GM23338 (cell line): ENCODE measurements around the gene KCTD15. TPM values are rescaled to one million over a fixed set of nuclear protein-coding genes. Genes with fewer than 3 reads are reported as not detected.

Source experiments
- ATAC-seq: fragments of 200-7000 bp; cut with Tn5 transposase; 3 replicates; pipeline ENCODE4 v1.9.1; 2020
- DNase-seq: peaks from one replicate; pipeline ENCODE4 v3.0.0-alpha.2; 2015; ENCODE audit warnings: low spot score
- H2AFZ ChIP-seq: fragments of 200-600 bp; sonication (generic); 2 replicates; pipeline ENCODE4 v1.8.0; 2016; ENCODE audit warnings: antibody characterized with exemption, mild to moderate bottlenecking, moderate library complexity
- H3F3A ChIP-seq: fragments of 200-600 bp; sonication (generic); replicated peaks from 2 replicates; pipeline ENCODE4 v1.8.0; 2017; ENCODE audit warnings: antibody characterized with exemption, mixed run types, low read depth
- H3K27ac ChIP-seq: fragments of 200-600 bp; sonication (generic); 2 replicates; pipeline ENCODE4 v1.6.1; 2016; ENCODE audit warnings: low read depth
- H3K27me3 ChIP-seq: fragments of 200-600 bp; sonication (generic); 2 replicates; pipeline ENCODE4 v1.8.0; 2016; ENCODE audit warnings: mild to moderate bottlenecking, mixed run types, moderate library complexity; ENCODE audit not compliant: insufficient read depth
- H3K36me3 ChIP-seq: fragments of 200-600 bp; sonication (generic); 2 replicates; pipeline ENCODE4 v1.8.0; 2016; ENCODE audit warnings: mild to moderate bottlenecking; ENCODE audit not compliant: insufficient read depth
- H3K4me1 ChIP-seq: fragments of 200-600 bp; sonication (generic); 2 replicates; pipeline ENCODE4 v1.8.0; 2016; ENCODE audit warnings: mild to moderate bottlenecking, moderate library complexity; ENCODE audit not compliant: insufficient read depth
- H3K4me2 ChIP-seq: fragments of 200-600 bp; sonication (generic); 2 replicates; pipeline ENCODE4 v1.7.1; 2017; ENCODE audit warnings: mixed run types
- H3K4me3 ChIP-seq: fragments of 200-600 bp; sonication (generic); 2 replicates; pipeline ENCODE4 v1.6.1; 2016; ENCODE audit warnings: mixed run types
- H3K79me2 ChIP-seq: fragments of 200-600 bp; sonication (generic); replicated peaks from 2 replicates; pipeline ENCODE4 v1.8.0; 2017; ENCODE audit warnings: mild to moderate bottlenecking; ENCODE audit not compliant: insufficient read depth
- H3K9me2 ChIP-seq: fragments of 200-600 bp; sonication (generic); 2 replicates; pipeline ENCODE4 v1.8.0; 2017; ENCODE audit not compliant: insufficient read depth
- H4K20me1 ChIP-seq: fragments of 200-600 bp; sonication (generic); replicated peaks from 2 replicates; pipeline ENCODE4 v1.8.0; 2017; ENCODE audit warnings: mild to moderate bottlenecking; ENCODE audit not compliant: insufficient read depth
- H3K27ac Mint-ChIP-seq: 2 replicates; pipeline ENCODE4 v1.8.0; 2020; ENCODE audit warnings: inconsistent platforms, mild to moderate bottlenecking, moderate library complexity, mixed read lengths
- H3K27me3 Mint-ChIP-seq: 3 replicates; pipeline ENCODE4 v1.8.0; 2022; ENCODE audit warnings: low read depth, mild to moderate bottlenecking, moderate library complexity, mixed read lengths, inconsistent platforms; ENCODE audit not compliant: insufficient read depth, poor library complexity
- H3K36me3 Mint-ChIP-seq: 3 replicates; pipeline ENCODE4 v1.8.0; 2021; ENCODE audit warnings: low read depth, mild to moderate bottlenecking, inconsistent platforms, moderate library complexity, mixed read lengths
- H3K4me1 Mint-ChIP-seq: 3 replicates; pipeline ENCODE4 v1.8.0; 2020; ENCODE audit warnings: mild to moderate bottlenecking, inconsistent platforms, mixed read lengths
- H3K4me3 Mint-ChIP-seq: 3 replicates; pipeline ENCODE4 v1.8.0; 2021; ENCODE audit warnings: moderate library complexity, mild to moderate bottlenecking, inconsistent platforms, mixed read lengths
- H3K9me3 Mint-ChIP-seq: 3 replicates; pipeline ENCODE4 v1.8.0; 2020; ENCODE audit warnings: moderate library complexity, mild to moderate bottlenecking, inconsistent platforms, mixed read lengths
- CREB1 ChIP-seq: fragments of 250-450 bp; sonication (Bioruptor Pico); IDR thresholded peaks from 2 replicates; pipeline ENCODE4 v1.5.0; 2020; ENCODE audit warnings: low read depth, mild to moderate bottlenecking, moderate library complexity
- CTCF ChIP-seq, 2 experiments: fragments of 200-600 bp in 1 of 2; sonication (generic) in 1 of 2; conservative IDR thresholded peaks; 2 replicates each; pipeline versions ENCODE4 v1.5.1 to v1.6.1; 2016 to 2017; ENCODE audit warnings: antibody characterized with exemption in 2 of 2, low read depth in 2 of 2, mild to moderate bottlenecking in 2 of 2, moderate library complexity in 1 of 2
- ETS1 ChIP-seq: IDR thresholded peaks from 2 replicates; pipeline ENCODE4 v1.6.1; 2016; ENCODE audit warnings: antibody characterized with exemption
- EZH2phosphoT487 ChIP-seq: fragments of 200-600 bp; sonication (generic); IDR thresholded peaks from one replicate; pipeline ENCODE4 v1.8.1; 2018; ENCODE audit warnings: antibody characterized with exemption; ENCODE audit not compliant: unreplicated experiment
- NANOG ChIP-seq: IDR thresholded peaks from 2 replicates; pipeline ENCODE4 v1.6.1; 2016; ENCODE audit warnings: antibody characterized with exemption, borderline replicate concordance
- STAT1 ChIP-seq: IDR thresholded peaks from one replicate; pipeline ENCODE4 v1.6.1; 2016; ENCODE audit warnings: antibody characterized with exemption; ENCODE audit not compliant: unreplicated experiment
- ZNF114 ChIP-seq: fragments of 250-450 bp; sonication (Bioruptor Pico); IDR thresholded peaks from 2 replicates; pipeline ENCODE4 v1.5.0; 2020; ENCODE audit warnings: mild to moderate bottlenecking, moderate library complexity
- polyA plus RNA-seq: library from polyadenylated mRNA; unstranded; fragments of >200 nt; fragmentation: Nextera tagmentation; extraction: Ambion mirVana; gene quantifications from 2 replicates; pipeline ENCODE4 v1.2.1, GENCODE V29; 2016
- total RNA-seq: library from RNA; depleted of rRNA; stranded (reverse); fragments of >200 nt; shearing (Covaris generic); gene quantifications from 2 replicates; pipeline ENCODE4 v1.2.3, GENCODE V29; 2014

The KCTD15 gene
- total and polyA plus RNA-seq, 2 experiments from 2014 or later, result 5.1 to 60.1 TPM

GRCh38 chr19:33860312-33861090 lies 63.8 kb downstream of the KCTD15 start:
- no peaks in the 10 kb centered on the region for H3K9me2 ChIP-seq
- no peaks in the 10 kb centered on the region for H3K36me3 ChIP-seq
- TF ChIP-seq CTCF (conservative IDR thresholded peaks at IDR 0.05; ENCODE audit: low read depth in 2 of 2) (peak in 1 of 2 experiments; percentile 24; a peak in 1 of 4 replicates), ZNF114 (CRISPR knock-in tag) (no peak)
- H3F3A ChIP-seq, result no peaks in the 10 kb centered on the region
- no peak for DNase-seq
- H3K36me3 Mint-ChIP-seq, result no peaks in the 10 kb centered on the region
- no peak overlapping the region for H3K4me3 Mint-ChIP-seq
- H3K27me3 ChIP-seq, result no peaks in the 10 kb centered on the region
- H2AFZ ChIP-seq, result no peak overlapping the region
- H3K4me1 ChIP-seq, result no peaks in the 10 kb centered on the region
- H3K4me3 ChIP-seq, result no peak overlapping the region
- H3K79me2 ChIP-seq, result no peaks in the 10 kb centered on the region
- no peak overlapping the region for H3K27ac ChIP-seq
- H4K20me1 ChIP-seq, result no peaks in the 10 kb centered on the region
- no peak for ATAC-seq
- H3K27ac Mint-ChIP-seq, result no peak overlapping the region
- no peaks in the 10 kb centered on the region for H3K4me1 Mint-ChIP-seq
- H3K9me3 Mint-ChIP-seq, result no peaks in the 10 kb centered on the region
- H3K4me2 ChIP-seq, result no peak overlapping the region
- peaks cover 1% of the 10 kb centered on the region for H3K27me3 Mint-ChIP-seq

- no peaks in the 10 kb centered on the region for H3K9me3 Mint-ChIP-seq
- no peaks in the 10 kb centered on the region for H3K36me3 ChIP-seq
- H3K27me3 Mint-ChIP-seq, result peaks cover 3% of the 10 kb centered on the region
- no peak overlapping the region for H3K27ac Mint-ChIP-seq
- no peaks in the 10 kb centered on the region for H3K4me1 Mint-ChIP-seq
- no peak overlapping the region for H3K27ac ChIP-seq
- no peak for DNase-seq
- no peak overlapping the region for H3K4me2 ChIP-seq
- no peak for ATAC-seq
- no peak overlapping the region for H3K4me3 ChIP-seq
- no peaks in the 10 kb centered on the region for H3K36me3 Mint-ChIP-seq
- H3F3A ChIP-seq, result no peaks in the 10 kb centered on the region
- no peaks in the 10 kb centered on the region for H3K27me3 ChIP-seq
- H4K20me1 ChIP-seq, result no peaks in the 10 kb centered on the region
- TF ChIP-seq STAT1 (no peak), ETS1 (no peak)
- no peak overlapping the region for H3K4me3 Mint-ChIP-seq
- H3K9me2 ChIP-seq, result no peaks in the 10 kb centered on the region
- no peaks in the 10 kb centered on the region for H3K4me1 ChIP-seq
- no peaks in the 10 kb centered on the region for H3K79me2 ChIP-seq
- no peak overlapping the region for H2AFZ ChIP-seq
These were observed 65.3 kb downstream of the KCTD15 start for GRCh38 chr19:33861950-33862349.

GRCh38 chr19:33862981-33863380 lies 66.3 kb downstream of the KCTD15 start:
- no peak overlapping the region for H3K27ac ChIP-seq
- Mint-ChIP-seq H3K9me3 (no peaks in the 10 kb centered on the region), H3K36me3 (no peaks in the 10 kb centered on the region), H3K27ac (no peak overlapping the region), H3K4me3 (no peak overlapping the region), H3K4me1 (peaks cover 4% of the 10 kb centered on the region; the same call in 2 of the 3 replicates), H3K27me3 (peaks cover 3% of the 10 kb centered on the region)
- no peaks in the 10 kb centered on the region for H3K9me2 ChIP-seq
- ATAC-seq (no peak), DNase-seq (no peak)
- no peaks in the 10 kb centered on the region for H3F3A ChIP-seq
- no peaks in the 10 kb centered on the region for H3K36me3 ChIP-seq
- H3K79me2 ChIP-seq, result no peaks in the 10 kb centered on the region
- no peaks in the 10 kb centered on the region for H3K4me1 ChIP-seq
- no peak overlapping the region for H3K4me2 ChIP-seq
- H3K27me3 ChIP-seq, result no peaks in the 10 kb centered on the region
- H3K4me3 ChIP-seq, result no peak overlapping the region
- no peaks in the 10 kb centered on the region for H4K20me1 ChIP-seq
- H2AFZ ChIP-seq, result no peak overlapping the region
- TF ChIP-seq ETS1, result no peak
- TF ChIP-seq STAT1, result no peak
- TF ChIP-seq CTCF (conservative IDR thresholded peaks at IDR 0.05; ENCODE audit: low read depth in 2 of 2), result no peak
- TF ChIP-seq ZNF114 (CRISPR knock-in tag), result no peak
- TF ChIP-seq EZH2phosphoT487, result no peak
- no peak for TF ChIP-seq CREB1 (CRISPR knock-in tag)
- no peak for TF ChIP-seq NANOG
